ENCODE results near the gene GP9.

GP9 gene

GRCh38 chr3:129095285-129095684, 34.7 kb downstream of the GP9 start:
- no peak overlapping the region for H2AFZ ChIP-seq (ENCODE audit: low read length)
- H3K4me3 ChIP-seq (ENCODE audit: low read depth, low read length, poor library complexity, severe bottlenecking): no peak overlapping the region
- H3F3A ChIP-seq (ENCODE audit: insufficient read depth, low read length): no peaks in the 10 kb centered on the region
- H3K27ac ChIP-seq (ENCODE audit: low read depth, low read length, poor library complexity, severe bottlenecking): no peak overlapping the region
- H4K20me1 ChIP-seq (ENCODE audit: insufficient read depth, low read length): no peaks in the 10 kb centered on the region
- H3K9ac ChIP-seq (ENCODE audit: low read length): no peak overlapping the region
- H3K4me1 ChIP-seq (ENCODE audit: insufficient read depth, low read length, severe bottlenecking): no peaks in the 10 kb centered on the region
- no peaks in the 10 kb centered on the region for H3K79me2 ChIP-seq (ENCODE audit: insufficient read depth, low read length)
- H3K27me3 ChIP-seq (ENCODE audit: insufficient read depth, low read length): no peaks in the 10 kb centered on the region
- H3K9me2 ChIP-seq (ENCODE audit: low read depth, low read length): no peaks in the 10 kb centered on the region
- peaks cover 37% of the 10 kb centered on the region for H3K36me3 ChIP-seq (ENCODE audit: insufficient read depth, low read length)
- no peak overlapping the region for H3K4me2 ChIP-seq (ENCODE audit: low read length)
- no peak for TF ChIP-seq EZH2 (IDR thresholded peaks at IDR 0.05; ENCODE audit: borderline replicate concordance, low read length)
- TF ChIP-seq CTCF (IDR thresholded peaks at IDR 0.05; ENCODE audit: low read length): no peak
- 0 out of 2 replicates have a peak, but pooled peaks cover 4% of the 10 kb centered on the region for H3K9me3 ChIP-seq (ENCODE audit: low read length)

GRCh38 chr3:129100274-129100673, 39.7 kb downstream of the GP9 start:
- Histone ChIP-seq H3K79me2 (ENCODE audit: insufficient read depth, low read length) (no peaks in the 10 kb centered on the region), H3K36me3 (ENCODE audit: insufficient read depth, low read length) (peaks cover 17% of the 10 kb centered on the region), H3K4me2 (ENCODE audit: low read length) (no peak overlapping the region), H4K20me1 (ENCODE audit: insufficient read depth, low read length) (no peaks in the 10 kb centered on the region), H3K9me3 (ENCODE audit: low read length) (0 out of 2 replicates have a peak, but pooled peaks cover 4% of the 10 kb centered on the region), H3F3A (ENCODE audit: insufficient read depth, low read length) (no peaks in the 10 kb centered on the region), H3K4me1 (ENCODE audit: insufficient read depth, low read length, severe bottlenecking) (peaks cover 26% of the 10 kb centered on the region), H3K9ac (ENCODE audit: low read length) (no peak overlapping the region), H2AFZ (ENCODE audit: low read length) (no peak overlapping the region), H3K4me3 (ENCODE audit: low read depth, low read length, poor library complexity, severe bottlenecking) (no peak overlapping the region), H3K27ac (ENCODE audit: low read depth, low read length, poor library complexity, severe bottlenecking) (no peak overlapping the region), H3K9me2 (ENCODE audit: low read depth, low read length) (no peaks in the 10 kb centered on the region), H3K27me3 (ENCODE audit: insufficient read depth, low read length) (no peaks in the 10 kb centered on the region)
- no peak for TF ChIP-seq CTCF (IDR thresholded peaks at IDR 0.05; ENCODE audit: low read length)
- TF ChIP-seq EZH2 (IDR thresholded peaks at IDR 0.05; ENCODE audit: borderline replicate concordance, low read length): no peak

GRCh38 chr3:129101370-129102138, 41.0 kb downstream of the GP9 start:
- H3K4me2 ChIP-seq (ENCODE audit: low read length): no peak overlapping the region
- H2AFZ ChIP-seq (ENCODE audit: low read length): no peak overlapping the region
- H3K27ac ChIP-seq (ENCODE audit: low read depth, low read length, poor library complexity, severe bottlenecking): no peak overlapping the region
- H4K20me1 ChIP-seq (ENCODE audit: insufficient read depth, low read length): no peaks in the 10 kb centered on the region
- H3K9me2 ChIP-seq (ENCODE audit: low read depth, low read length): no peaks in the 10 kb centered on the region
- no peaks in the 10 kb centered on the region for H3K27me3 ChIP-seq (ENCODE audit: insufficient read depth, low read length)
- H3K4me3 ChIP-seq (ENCODE audit: low read depth, low read length, poor library complexity, severe bottlenecking): no peak overlapping the region
- H3K9me3 ChIP-seq (ENCODE audit: low read length): 0 out of 2 replicates have a peak, but pooled peaks cover 4% of the 10 kb centered on the region
- no peak for TF ChIP-seq CTCF (IDR thresholded peaks at IDR 0.05; ENCODE audit: low read length)
- TF ChIP-seq EZH2 (IDR thresholded peaks at IDR 0.05; ENCODE audit: borderline replicate concordance, low read length): no peak
- peaks cover 22% of the 10 kb centered on the region for H3K36me3 ChIP-seq (ENCODE audit: insufficient read depth, low read length)
- no peaks in the 10 kb centered on the region for H3F3A ChIP-seq (ENCODE audit: insufficient read depth, low read length)
- no peaks in the 10 kb centered on the region for H3K79me2 ChIP-seq (ENCODE audit: insufficient read depth, low read length)
- H3K9ac ChIP-seq (ENCODE audit: low read length): no peak overlapping the region
- H3K4me1 ChIP-seq (ENCODE audit: insufficient read depth, low read length, severe bottlenecking): peaks cover 26% of the 10 kb centered on the region

All from OCI-LY1 (cell line).